Femur (tissue), 1 donor: ENCODE data around the gene ZBTB7A.

Experiments used
- DNase-seq: peaks from one replicate; pipeline ENCODE4 v3.0.0-alpha.2; 2017

Gene ZBTB7A

DNA sequence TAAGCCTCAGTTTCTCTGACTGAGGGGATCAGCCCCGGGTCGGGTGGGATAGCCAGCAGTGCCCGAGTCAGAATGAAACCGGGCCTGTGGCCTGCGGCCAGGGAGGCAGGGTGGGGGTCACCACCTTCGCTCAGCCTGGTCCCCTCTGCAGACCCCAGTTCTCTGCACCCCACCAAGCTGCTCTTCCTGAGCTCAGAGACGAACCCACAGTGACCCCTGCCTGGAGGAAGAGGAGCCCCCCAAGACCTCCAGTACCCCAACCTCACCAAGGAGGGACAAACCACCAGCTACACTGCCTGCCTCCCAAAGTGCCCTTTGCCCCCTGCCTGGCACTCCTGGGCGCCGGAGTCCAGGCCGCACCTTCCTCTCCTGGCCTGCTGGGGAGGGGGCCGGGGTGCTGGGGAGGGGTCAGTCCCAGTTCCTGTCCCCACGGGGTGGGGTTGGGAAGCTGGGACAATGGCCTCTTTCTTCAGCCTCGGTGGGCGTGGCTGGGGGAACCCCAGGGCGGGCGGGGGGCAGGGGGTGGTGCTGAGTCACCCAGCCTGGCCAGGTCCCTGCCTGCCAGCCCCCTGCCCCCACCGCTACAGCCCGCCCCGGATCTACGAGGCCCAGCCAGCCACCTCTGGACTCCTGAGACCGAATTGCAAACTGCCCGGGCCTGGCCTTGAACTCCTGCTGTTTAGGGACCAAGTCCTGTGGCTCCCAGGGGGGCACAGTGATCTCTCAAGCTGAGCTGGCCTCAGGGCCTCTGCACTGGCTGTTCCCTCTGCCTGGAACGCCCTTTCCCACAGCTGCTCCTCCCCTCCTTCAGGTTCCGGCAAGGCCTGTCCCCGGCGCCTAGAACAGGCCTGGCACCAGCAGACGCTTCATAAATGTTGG, 14.3 kb downstream of the ZBTB7A start:
- DNase-seq, result peak; percentile 34

DNA sequence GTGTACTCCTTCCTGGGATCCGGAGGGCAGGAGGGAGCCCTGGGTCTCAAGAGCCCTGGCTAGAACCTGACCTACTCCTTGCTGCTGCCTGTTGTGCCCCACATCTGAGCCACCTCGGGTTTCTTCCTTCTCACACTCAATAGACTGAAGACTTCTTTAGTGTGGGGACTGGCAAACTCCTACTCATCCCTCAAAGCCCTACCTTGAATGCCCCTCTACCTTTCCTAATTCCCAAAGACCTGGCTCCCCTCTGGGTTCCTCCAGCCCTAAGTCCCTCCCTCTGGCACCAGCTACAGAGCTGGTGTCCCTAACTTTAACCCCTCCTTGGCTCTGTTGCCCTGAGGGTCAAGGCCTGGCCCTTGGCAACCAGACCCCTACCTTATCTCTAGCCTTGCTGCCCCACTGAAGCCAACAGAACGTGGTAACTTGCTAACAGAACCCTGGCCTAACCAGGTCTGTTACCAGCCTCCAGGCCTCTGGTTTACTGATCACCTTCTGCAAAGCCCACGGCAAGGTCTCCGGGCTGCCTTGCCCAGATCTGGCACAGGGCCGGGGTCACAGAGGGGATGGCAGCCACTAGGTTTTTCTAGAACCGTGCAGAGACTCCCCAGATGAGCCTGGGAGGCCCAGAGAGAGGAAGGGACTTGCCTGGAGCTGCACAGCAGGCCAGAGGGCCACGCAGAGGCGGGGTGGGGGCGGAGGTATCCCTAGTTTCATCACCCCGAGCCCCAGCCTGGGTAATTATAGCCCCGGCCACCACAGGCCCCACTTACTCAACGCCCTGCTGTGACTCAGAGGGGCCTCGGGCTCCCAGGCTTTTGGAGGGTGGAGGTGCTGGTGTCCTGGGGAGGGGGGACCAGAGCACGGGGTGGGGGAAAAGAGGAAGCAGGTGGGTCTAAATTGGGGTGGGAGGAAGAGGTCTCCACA, 15.3 kb downstream of the ZBTB7A start:
- peak; percentile 31 for DNase-seq

DNA sequence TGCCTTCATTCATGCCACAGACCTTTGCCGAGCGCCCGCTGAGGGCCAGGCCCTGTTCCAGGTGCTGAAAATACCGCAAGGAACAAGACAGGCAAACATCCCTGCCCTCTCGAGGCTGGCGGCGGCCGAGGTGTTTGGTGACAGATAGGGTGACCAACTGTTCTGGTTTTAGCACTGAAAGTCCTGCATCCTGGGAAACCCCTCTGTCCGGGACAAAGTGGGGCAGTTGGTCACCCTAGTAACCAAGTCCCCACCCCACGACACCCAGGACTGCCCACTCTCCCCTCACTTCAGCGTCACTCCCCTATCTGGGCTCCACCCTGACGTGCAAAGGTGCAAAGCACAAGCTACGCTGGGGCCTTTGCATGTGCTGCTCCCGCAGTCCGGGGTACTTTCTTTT, 17.3 kb downstream of the ZBTB7A start:
- DNase-seq, result peak; percentile 17

DNA sequence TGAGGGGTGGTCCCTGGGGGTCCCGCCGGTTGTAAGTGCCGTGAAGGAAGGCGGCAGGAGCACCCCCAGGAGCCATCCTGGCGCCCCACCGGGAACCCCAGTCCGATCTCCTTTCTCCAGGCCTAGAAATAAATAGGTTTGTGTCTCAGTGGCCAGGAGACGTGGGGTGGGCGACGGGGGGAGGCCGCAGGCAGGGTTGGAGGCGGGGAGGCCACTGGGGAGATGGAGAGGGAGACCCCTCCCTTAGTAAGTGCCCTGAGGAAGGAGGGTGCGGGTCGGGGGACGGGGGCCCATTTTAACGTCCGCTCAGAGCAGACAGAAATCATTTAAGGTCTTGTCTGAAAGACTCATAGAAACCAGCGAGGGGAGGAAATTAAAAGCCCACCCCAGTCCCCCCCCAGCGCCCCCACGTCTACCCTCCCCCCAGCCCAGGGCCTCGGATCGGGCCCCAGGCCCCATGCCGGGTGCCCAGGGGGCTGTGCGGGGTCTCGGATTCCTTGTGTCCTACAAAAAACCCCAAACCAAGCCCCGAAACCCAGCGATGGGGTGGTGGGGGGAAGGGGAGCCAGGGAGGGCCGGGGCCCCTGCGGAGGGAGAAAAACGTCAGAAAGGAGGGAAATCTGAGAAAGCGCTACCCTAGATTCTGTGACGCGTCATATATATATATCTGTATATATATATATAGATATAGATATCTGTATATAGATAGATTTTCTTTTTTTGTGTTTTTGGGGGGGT, 19.6 kb downstream of the ZBTB7A start:
- DNase-seq, result peak; percentile 20

DNA sequence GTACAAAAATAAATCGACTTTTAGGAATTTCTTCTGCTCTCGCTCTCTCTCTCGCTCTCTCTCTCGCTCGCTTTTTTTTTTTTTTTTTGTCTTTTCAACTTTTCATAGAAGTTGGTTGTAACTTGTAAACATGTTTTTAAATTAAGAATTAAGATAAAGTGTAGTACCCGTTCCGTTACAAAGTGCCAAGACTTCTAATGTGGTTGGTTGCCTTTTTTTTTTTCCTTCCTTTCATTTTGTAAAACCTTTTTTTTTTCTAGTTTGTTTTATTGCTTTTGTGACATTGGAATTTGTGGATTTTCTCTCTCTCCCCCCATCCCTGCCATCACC, 20.4 kb downstream of the ZBTB7A start:
- DNase-seq, result no peak

DNA sequence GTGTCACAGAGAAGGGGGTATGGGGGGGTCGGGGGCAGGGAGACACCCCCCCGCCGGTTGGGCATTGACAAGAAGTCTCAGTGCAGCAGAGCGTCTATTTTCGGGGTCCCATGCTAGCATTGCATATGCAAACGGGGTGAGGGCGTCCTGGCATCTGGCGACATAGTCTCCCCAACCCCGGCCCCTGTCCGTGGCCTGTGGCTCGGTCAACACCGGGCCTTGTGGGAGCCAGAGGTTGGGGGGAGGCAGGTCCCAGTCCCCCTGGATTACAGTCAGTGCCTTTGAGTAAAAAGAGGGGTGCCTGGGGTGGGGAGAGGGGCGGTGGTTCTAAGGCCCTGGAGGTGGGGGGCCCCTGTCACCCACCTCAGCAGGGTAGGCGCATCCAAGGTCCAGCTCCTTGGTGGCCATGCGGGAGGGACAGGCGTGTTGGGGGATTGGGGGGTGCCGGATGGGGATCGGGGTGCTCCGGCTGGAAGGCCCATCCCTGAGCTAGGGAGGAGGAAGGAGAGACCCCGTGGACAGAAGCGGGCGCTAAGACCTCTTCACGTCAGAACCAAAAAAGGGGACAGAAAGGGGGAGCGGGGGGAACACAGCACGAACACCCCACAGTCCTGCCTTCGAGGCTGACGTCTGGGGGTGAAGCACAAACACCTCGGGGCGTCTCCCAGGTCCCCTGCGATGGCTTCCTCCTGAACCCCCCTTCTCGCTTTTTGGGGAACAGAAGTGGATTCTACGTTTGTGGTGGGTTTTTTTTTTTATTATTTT, 20.9 kb downstream of the ZBTB7A start:
- DNase-seq, result no peak

DNA sequence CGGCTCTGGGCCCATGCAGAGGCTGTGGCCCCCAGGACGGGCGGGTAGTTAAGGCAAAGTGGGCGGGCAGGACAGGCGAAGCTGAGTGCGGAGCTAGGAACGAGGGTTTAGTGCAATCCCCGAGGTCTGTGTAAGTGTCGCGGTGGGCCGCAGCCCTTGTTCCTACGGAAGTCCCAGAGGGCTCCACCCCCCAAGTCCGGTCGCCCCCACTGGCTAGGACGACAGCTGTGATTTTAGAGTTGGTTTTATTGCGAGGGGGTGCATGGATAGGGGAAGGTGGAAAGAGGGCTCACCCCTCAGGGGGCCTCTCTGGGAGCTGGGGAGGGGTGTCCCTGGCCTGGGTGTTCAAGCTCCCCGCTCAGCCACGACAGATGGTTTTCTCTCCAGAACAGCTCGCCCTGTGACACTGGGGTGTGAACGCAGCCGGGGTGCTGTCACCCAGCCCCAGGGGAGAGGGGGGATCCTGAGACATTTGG, 21.7 kb downstream of the ZBTB7A start:
- peak; percentile 20 for DNase-seq

DNA sequence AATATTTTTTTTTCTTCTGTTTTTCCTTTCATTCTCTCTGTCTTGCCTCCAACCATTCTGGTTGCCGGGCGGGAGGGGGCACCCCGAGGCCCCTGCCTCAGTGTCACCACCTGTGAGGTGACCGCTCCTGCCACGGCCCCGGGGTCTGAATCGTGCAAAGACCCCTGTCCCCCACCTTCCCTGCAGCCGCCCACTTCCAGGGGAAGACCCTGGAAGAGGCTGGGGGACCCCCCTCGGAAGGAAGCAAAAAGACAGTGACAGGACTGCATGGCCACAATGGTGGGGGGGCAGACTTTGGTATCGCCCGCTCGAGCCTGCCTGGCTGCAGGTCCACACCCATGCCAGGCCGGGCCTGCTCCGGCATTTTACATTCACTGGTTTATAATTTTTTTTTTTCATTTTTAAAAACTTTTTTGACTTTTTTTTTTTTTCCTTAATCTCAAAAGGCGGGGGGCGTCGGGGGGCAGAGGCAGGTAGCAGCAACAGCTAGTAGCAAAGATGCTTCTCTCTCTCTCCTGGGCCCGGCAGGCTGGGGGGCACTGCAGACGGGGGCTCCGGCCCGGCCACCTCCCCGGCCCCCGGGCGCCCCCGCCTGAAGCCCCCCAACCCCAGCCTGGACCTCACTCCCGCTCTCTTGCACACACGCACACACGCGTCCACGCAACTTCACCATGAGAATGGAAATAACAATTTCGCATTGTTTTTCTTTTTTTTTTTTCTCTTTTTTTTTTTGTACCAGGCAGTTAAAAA, 22.6 kb downstream of the ZBTB7A start:
- DNase-seq, result no peak

DNA sequence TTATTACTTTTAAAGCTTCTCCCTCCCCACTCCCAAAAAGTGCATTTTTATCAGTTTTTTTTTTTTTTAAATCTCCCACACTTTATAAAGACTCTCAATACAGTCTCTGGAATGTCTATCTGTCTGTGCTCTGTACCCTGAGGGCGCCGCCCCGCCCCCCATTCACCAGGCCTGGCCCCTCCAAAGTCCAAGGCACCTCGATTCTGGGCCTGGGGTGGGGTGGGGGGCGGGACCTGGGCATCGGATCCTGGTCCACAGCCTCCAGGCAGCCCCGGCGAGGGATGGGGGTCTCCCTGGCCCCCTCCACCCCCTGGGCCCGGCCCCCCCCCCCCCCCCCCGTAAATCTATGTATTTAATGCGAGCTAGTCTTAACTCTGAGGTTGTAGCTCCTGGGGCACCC, 23.3 kb downstream of the ZBTB7A start:
- DNase-seq, result no peak

DNA sequence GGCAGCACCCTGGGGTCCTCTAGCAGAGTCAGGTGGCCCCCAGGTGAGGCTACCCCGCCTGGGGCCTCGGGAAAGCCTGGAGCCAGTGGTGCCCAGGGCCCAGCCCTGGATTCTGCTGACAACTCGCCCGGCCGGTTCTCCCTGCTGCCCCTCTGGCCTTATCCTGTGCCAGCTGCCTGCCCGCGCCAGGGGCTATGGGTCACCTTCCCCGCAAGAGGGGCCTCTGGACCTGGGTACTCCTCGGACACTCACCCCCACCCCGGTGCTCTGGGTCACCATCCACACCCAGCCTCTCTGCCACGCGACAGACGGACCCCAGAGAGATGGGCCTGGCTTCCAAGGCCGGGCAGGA, 24.0 kb downstream of the ZBTB7A start:
- no peak for DNase-seq

DNA sequence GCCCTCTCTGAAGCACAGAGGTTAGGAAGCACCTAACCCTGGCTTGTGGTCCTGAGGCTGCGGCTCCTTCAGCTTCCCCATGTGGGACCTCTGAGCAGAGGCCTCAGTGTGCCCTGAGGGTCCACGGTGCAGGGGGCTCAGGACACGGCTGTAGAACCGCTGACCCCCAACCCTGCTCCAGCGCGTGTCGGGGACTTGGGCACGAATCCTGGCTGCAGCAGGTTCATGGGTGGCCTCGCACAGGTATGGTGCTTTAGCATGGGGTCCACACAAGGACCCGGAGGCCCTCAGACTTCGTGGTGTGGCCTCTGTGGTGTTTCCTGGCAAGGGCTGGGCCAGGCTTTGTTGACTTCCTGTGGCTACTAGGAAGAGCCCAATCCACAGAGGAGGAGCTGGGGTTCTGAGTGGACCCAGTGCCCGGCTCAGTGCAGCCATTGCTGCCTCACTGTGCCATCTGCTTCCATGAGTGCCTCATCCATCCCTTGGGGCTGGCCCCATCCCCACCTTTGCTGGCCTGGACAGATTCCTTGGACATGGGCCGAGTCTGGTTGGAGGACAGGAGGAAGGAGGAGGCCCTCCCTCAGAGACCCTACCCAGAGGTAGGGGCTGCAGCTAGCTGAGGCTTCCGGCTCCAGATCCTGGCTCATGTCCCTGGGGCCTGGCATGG, 24.5 kb downstream of the ZBTB7A start:
- DNase-seq, result no peak

DNA sequence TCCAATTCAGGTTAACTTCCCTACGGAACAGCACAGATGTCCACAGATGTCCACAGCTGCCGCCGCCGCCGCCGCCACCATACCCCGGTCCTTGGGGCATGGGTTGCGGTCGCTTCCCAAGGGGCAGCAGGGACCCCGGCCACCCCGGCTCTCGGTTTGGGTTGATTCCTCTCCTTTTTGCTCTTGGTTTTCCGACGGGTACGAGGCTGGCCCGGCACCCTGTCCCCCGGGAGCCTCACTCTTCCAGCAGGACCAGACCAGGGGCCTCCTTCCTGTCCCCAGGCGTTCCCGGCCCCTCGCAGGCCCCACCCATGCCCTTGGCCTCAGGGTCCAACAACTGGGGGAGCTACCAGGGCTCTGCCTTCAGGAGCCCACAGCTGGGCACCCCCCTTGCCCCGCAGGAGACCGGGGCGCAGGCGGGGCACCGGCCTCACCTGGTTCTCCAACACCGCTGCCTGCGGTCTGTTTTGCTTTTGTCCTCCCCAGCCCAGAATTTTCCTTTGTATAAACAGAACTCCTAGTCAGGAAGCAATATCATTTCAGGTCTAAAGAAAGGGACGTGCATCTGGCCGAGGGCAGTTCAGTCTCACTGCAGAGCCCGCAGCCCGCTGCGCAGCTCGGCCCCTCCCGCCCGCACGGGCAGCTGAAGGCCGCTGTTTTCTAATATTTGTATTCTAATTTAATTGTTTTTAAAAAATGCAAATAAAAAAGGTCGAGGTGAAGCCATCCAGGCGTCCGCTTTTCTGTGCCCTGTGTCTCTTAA, 27.9 kb downstream of the ZBTB7A start:
- DNase-seq, result no peak

DNA sequence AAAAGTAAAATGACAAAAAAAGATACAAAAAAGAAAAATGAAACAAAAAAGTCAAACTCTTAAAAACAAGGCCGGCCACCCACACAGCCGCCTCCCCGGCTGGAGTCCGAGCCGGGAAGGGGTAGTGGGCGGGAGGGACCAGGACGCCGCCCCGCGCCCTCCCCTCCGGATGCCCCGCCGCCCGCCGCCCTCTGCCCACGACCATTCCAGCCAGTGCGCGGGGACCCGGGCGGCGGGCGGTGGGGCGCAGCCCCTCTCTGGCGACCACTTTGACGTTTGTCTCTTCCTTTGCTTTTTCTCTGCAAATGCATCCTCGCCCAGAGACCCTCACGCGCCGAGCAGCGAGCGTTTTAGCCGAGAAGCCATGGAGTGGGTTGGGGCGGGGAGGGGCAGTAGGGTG, 28.6 kb downstream of the ZBTB7A start:
- DNase-seq, result no peak

DNA sequence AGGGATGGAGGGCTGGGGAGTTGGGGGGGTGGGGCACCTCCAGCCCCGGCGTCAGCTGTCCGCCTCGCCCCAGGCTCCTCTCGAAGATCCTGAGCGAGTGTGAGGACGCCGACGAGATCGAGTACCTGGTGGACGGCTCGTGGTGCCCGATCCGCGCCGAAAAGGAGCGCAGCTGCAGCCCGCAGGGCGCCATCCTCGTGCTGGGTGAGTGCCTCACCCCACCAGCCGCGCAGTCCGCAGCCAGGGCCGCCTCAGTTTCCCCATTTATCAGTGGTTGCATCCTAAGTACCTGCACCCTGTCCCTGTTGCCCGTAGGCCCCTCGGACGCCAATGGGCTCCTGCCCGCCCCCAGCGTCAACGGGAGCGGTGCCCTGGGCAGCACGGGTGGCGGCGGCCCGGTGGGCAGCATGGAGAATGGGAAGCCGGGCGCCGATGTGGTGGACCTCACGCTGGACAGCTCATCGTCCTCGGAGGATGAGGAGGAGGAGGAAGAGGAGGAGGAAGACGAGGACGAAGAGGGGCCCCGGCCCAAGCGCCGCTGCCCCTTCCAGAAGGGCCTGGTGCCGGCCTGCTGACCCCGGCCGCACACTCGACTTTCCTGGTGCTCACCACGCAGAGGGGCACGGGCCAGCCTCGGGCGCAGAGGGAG, 29.3 kb downstream of the ZBTB7A start:
- no peak for DNase-seq

DNA sequence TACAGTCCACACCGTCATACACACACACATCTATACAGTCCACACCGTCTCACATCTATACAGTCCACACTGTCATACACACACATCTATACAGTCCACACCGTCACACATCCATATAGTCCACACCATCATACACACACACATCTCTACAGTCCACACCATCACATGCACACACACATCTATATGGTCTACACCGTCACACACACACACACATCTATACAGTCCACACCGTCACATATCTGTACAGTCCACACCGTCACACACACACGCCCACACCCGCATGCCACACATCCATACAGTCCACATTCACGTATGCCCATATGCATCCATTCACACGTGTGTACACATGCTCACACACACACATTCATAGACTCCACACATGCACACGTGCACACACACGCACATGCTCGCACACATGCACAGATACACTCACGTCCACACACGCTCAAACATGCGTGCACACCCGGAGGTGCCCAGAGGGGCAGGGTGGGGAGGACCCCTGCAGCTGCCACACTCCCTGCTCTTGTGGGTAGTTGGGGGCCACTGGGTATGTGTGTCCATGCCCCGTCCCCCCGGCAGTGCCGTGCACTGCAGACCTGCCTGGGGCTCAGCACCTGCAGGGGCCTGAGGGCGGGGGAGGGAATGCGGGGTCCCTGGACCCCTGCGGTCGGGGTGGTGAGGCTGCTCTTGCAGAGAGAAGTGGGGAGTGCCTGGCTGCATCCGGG, 30.0 kb downstream of the ZBTB7A start:
- DNase-seq, result no peak

DNA sequence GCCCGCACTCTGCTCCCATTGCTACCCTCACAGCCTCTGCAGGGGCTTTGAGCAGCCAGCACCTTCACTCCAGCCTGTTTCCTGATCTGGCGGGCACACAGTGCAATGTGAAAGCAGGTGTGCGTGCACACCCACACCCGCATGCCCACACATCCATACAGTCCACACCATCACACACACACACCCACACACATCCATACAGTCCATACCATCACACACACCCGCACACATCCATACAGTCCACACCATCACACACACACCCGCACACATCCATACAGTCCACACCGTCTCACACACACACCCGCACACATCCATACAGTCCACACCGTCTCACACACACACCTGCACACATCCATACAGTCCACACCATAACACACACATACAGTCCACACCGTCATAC, 31.1 kb downstream of the ZBTB7A start:
- no peak for DNase-seq

DNA sequence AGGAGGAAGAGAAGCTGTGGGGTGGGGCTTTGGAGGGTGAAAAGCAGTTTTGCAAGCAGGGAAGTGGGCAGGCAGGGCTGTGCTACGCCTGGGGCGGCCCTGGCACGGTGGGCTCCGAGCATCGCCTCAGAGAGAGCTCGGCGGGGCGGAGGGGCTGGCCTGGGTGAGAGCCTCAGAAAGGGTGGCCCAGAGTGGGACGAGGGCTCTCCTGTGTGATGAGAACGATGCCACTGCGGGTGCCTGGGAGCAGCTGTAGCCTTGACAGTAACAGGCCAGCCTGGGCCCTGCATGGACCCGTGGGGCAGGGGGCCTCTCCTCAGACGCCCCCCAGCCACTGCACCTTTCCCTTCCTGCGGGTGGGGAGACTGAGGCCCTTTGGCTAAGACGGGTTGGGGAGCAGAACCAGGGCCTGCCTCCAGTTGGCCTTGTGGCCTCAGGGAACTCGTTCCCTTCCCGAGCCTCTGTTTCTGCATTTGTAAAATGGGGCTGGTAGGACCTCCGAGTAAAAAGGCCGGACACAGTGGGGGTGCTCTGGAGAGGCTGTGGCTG, 31.6 kb downstream of the ZBTB7A start:
- DNase-seq, result no peak
